ENCODE measurements around the gene MIPOL1. TPM values are rescaled to one million over a fixed set of nuclear protein-coding genes. Genes with fewer than 3 reads are reported as not detected.

MIPOL1 gene
- total RNA-seq, 1 experiment from 2014 or later = 10.6 TPM

DNA sequence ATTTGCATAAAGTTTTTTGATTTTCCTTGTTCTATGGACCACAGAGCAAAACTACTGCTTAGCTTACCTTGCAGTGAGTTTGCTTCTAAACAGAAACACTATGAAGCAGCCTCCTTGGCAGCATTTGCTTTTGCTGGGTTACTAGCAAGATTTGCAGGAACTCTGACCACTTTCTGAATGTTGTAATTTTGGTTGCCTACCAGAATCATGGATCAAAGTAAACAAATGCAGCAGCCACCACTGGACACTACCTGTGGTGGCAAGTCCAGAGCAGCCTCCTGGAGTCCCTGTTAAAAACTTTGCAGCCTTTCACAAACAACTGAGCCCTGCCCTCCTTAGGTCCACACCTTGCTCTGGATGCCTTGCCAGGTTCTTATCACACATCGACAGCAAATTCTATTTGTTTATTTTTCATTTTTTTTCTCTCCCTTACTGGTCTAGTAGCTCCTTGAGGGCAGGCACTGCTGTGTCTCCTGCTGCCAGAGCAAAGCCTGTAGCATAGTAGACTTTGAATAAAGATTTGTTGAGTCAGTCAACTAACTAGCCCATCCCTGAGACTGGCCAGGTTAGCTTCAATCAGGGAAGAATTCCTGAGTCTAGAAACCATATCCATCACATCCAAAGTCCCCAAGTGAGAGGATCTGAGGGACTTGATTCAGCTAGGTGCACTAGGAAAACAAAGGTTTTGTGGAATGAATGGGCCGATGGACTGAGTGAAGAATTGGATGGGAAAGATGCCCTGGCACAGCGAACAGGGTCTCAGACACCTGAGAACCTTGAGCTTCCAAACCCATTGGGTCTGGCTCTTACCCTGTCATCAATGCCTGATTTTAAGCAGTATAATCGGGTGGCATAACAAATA is 403.4 kb downstream of the MIPOL1 start:
- Histone ChIP-seq H3K4me3 (no peak overlapping the region), H3K36me3 (no peaks in the 10 kb centered on the region), H3K4me1 (no peaks in the 10 kb centered on the region), H3K9me3 (replicated peaks) (no peaks in the 10 kb centered on the region), H3K27ac (no peak overlapping the region), H3K27me3 (no peaks in the 10 kb centered on the region)
- DNase-seq = no peak

DNA sequence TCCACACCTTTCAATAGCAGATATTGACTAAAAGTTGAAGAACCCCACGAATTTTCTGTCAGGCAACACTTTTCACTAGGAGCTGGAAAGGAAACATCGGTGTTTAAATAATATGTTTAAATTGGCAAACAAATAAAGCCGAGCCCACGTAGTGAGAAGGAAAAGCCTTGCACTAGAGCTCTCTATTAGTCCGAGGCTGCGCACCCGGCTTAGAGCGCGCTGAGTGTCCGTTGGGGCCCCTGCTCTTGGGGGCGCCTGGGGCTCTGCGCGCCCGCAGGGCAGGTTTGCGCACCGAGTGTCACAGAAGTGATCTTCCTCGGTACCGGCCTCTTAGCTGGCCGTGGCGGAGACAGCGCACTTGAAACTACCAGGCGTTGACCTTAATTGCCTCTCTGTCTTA is 404.1 kb downstream of the MIPOL1 start:
- Histone ChIP-seq H3K27me3 (no peaks in the 10 kb centered on the region), H3K27ac (no peak overlapping the region)
- no peak for DNase-seq

More for the DNA sequence above, 404.1 kb downstream of the MIPOL1 start:
- H3K9me3 ChIP-seq (replicated peaks) = no peaks in the 10 kb centered on the region
- H3K4me3 ChIP-seq = no peak overlapping the region
- no peaks in the 10 kb centered on the region for H3K4me1 ChIP-seq
- H3K36me3 ChIP-seq = no peaks in the 10 kb centered on the region

Other genes with a start within 250 kb of the MIPOL1 start
- gene SLC25A21, start 25.3 kb upstream of the MIPOL1 start, total RNA-seq (2014; rRNA removed; shearing (Covaris generic)) = 0.45 and 1.0 TPM in 2 replicates

Data from SJCRH30 (cell line).